ENCODE results near the gene IL1RL1.

The IL1RL1 gene

DNA sequence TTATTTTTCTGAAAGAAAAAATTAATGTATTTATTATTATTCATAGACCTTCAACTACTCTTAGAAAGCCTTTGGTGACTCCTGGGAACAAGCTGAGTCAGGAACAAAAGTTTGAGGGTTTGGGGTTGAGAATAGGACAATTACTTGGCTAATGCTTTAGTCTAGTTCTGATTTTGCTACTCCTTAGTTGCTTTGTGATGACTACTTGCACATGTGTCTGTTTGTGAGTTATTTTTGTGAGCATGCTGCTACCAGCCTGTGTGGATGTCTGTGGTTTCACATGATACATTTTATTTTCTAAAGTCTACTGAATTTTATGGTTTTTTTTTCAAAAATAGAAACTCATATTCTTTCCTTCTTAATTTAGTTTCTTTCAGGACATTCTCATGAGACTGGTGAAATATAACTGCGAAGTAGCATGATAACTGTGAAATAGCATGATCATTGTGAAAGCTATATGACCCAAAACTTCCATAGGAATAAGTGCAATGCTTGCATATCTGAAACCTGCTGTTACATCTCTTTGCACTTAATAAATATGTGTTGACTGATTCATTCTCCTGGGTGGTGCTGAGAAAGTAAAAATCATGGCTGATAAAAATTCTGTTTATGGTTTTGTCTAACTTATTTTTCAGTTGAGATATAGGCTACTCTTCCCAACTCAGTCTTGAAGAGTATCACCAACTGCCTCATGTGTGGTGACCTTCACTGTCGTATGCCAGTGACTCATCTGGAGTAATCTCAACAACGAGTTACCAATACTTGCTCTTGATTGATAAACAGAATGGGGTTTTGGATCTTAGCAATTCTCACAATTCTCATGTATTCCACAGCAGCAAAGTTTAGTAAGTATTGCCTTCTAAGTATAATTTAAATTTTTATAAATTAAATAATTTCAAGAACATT is 26.4 kb downstream of the IL1RL1 start:
- in situ Hi-C loops (cut with HindIII; ENCODE audit: low sequenced_read_pairs) = no loop called here
- H3K4me3 ChIP-seq (ENCODE audit: low read depth, low read length) = no peak overlapping the region
- DNase-seq (ENCODE audit: low read depth) = no peak
- TF ChIP-seq CTCF (IDR thresholded peaks at IDR 0.05; ENCODE audit: low read depth, low read length, missing control alignments) = no peak

DNA sequence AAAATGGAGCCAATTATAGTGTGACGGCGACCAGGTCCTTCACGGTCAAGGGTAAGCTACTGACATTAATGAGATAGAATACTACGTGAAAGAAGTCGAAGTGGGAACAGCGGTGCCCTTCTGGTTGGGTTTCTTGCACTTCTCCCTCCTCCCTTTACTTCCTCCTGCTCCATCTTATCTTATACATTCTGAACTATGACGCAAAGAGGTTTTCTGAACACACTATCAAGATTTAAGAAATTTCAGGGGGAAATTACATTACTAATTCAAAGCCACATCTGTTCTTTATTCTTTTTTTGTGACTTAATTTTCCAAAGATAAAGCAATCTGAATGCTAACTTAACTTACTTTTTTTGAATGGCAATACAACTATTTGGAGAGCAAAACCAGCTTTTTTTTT is 29.4 kb downstream of the IL1RL1 start:
- in situ Hi-C loops (cut with HindIII; ENCODE audit: low sequenced_read_pairs) = no loop called here
- no peak overlapping the region for H3K4me3 ChIP-seq (ENCODE audit: low read depth, low read length)
- TF ChIP-seq CTCF (IDR thresholded peaks at IDR 0.05; ENCODE audit: low read depth, low read length, missing control alignments) = no peak
- no peak for DNase-seq (ENCODE audit: low read depth)

GRCh38 chr2:102342888-102343287 is 31.5 kb downstream of the IL1RL1 start:
- in situ Hi-C loops (cut with HindIII; ENCODE audit: low sequenced_read_pairs) = no loop called here
- DNase-seq (ENCODE audit: low read depth) = no peak
- H3K4me3 ChIP-seq (ENCODE audit: low read depth, low read length) = no peak overlapping the region
- TF ChIP-seq CTCF (IDR thresholded peaks at IDR 0.05; ENCODE audit: low read depth, low read length, missing control alignments) = peak; percentile 7

DNA sequence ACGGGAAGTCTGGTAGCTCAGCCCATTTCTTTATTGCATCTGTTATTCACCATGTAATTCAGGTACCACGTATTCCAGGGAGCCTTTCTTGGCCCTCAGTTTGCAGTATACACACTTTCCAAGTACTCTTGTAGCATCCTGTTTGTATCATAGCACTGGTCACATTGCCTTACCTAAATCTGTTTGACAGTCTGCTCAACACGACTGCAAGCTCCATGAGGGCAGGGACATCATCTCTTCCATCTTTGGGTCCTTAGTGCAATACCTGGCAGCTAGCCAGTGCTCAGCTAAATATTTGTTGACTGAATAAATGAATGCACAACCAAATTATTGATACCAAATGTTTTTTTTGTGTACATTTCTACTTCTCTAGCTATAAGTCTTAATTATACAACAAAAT is 33.0 kb downstream of the IL1RL1 start:
- no peak for TF ChIP-seq CTCF (IDR thresholded peaks at IDR 0.05; ENCODE audit: low read depth, low read length, missing control alignments)
- no peak overlapping the region for H3K4me3 ChIP-seq (ENCODE audit: low read depth, low read length)
- no peak for DNase-seq (ENCODE audit: low read depth)
- in situ Hi-C loops (cut with HindIII; ENCODE audit: low sequenced_read_pairs) = no loop called here

DNA sequence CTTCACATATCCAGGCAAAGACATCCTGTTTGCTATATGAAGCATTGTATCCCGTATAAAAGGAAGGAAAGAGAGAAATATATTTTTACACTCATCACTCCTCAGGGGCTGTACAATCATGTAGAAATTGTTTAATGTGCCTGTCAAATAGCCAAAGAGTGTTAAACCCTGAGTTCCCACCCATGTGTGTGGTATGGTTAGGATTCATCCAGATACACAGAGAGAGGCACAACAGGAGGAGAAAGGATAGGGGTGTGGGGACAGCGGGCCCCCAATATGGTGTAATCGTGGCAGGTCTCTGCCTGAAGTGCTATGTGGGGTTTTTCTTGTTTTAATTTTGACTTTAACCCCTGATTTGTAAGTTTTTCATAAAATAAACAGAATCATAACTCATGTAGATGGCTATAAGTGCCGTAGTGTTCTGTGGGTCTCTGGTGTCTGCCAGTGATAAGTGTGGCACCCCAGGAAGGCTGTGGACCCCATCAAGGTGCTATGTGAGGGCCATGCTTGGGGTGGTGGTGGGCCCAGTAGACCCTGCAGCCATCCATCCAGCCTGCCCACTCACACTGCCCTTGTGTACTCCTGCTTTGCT is 34.1 kb downstream of the IL1RL1 start:
- no peak for DNase-seq (ENCODE audit: low read depth)
- H3K4me3 ChIP-seq (ENCODE audit: low read depth, low read length) = no peak overlapping the region
- in situ Hi-C loops (cut with HindIII; ENCODE audit: low sequenced_read_pairs) = no loop called here
- no peak for TF ChIP-seq CTCF (IDR thresholded peaks at IDR 0.05; ENCODE audit: low read depth, low read length, missing control alignments)

GRCh38 chr2:102346381-102347130 is 35.2 kb downstream of the IL1RL1 start:
- DNase-seq (ENCODE audit: low read depth) = no peak
- in situ Hi-C loops (cut with HindIII; ENCODE audit: low sequenced_read_pairs) = no loop called here
- H3K4me3 ChIP-seq (ENCODE audit: low read depth, low read length) = no peak overlapping the region
- no peak for TF ChIP-seq CTCF (IDR thresholded peaks at IDR 0.05; ENCODE audit: low read depth, low read length, missing control alignments)

Measured in astrocyte of the cerebellum (primary cell).